ENCODE results near the gene RASGEF1C.

RASGEF1C gene

GRCh38 chr5:180143656-180144364 lies 65.2 kb downstream of the RASGEF1C start:
- DNase-seq: no peak
- TF ChIP-seq GATA1 (IDR thresholded peaks at IDR 0.05; ENCODE audit: low read depth, low read length) (no peak), POLR2A (IDR thresholded peaks at IDR 0.05; ENCODE audit: low read length) (no peak)

DNA sequence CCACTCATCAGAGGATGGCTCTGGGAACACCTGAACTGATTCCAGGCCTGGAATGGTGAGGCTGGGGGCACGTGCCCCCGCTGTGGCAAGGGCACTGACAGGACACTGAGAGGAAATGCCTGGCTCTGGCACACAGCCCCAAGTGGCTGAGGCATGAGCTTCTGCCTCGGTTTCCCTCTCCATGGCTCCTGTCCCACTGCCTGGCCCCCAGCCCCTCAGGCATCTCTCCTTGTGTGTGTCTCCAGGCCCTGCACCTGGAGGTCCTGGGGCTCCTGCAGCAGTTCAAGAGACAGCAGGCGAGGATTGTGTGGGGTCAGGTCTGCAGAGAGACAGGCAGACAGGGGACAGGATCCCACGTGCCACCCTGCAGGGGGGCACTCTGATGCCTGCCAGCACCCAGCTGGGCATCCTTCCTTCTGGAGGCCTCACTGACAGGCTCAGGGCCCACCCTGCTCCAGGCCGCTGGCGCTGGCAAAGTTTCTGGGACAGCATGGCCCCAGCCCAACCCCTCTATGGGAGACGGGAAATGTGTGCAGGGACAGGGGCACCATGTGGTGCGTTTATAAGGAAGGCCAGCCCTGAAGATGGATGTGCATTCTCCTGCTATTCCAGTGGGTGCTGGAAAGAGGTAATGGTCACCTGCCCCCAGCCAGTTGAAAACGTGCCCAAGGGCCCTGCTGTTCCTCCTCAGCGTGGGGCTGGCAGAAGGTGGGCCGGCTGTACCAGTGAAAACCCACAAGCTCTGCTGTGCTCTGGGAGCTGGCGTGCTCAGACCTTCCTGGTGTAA lies 66.0 kb downstream of the RASGEF1C start:
- TF ChIP-seq POLR2A (IDR thresholded peaks at IDR 0.05; ENCODE audit: low read length): no peak
- no peak for TF ChIP-seq GATA1 (IDR thresholded peaks at IDR 0.05; ENCODE audit: low read depth, low read length)
- no peak for DNase-seq

GRCh38 chr5:180142021-180142765 lies 66.8 kb downstream of the RASGEF1C start:
- DNase-seq: no peak
- TF ChIP-seq GATA1 (IDR thresholded peaks at IDR 0.05; ENCODE audit: low read depth, low read length): no peak
- no peak for TF ChIP-seq POLR2A (IDR thresholded peaks at IDR 0.05; ENCODE audit: low read length)

DNA sequence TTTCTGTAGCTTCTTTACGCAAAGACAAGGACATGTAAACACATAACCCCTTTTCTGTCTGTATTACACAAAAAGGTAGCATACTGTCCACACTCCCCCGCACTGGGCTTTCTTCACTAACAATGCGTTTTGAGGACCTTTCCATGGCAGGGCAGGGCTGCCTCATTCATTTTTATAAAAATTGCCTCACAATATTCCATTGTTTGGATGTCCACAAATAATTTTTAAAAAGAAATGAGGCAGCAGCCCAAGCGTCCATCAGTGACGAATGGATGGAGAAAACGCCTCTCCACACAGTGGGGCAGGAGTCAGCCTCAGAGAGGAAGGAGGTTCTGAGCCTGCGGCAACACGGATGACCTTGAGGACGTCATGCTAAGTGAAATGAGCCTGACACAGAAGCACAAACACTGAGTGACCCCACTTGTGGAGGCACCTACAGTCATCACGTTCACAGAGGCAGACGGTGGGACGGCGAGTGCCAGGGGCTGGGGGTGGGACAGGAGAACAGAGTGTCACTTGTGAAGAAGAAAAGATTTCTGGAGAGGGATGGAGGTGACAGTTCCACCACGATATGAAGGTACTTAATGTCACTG lies 67.8 kb downstream of the RASGEF1C start:
- DNase-seq: no peak

GRCh38 chr5:180140571-180140970 lies 68.4 kb downstream of the RASGEF1C start:
- TF ChIP-seq GATA1 (IDR thresholded peaks at IDR 0.05; ENCODE audit: low read depth, low read length): no peak
- no peak for TF ChIP-seq POLR2A (IDR thresholded peaks at IDR 0.05; ENCODE audit: low read length)
- no peak for DNase-seq

More for the DNA sequence above, 67.8 kb downstream of the RASGEF1C start:
- TF ChIP-seq POLR2A (IDR thresholded peaks at IDR 0.05; ENCODE audit: low read length) (no peak), GATA1 (IDR thresholded peaks at IDR 0.05; ENCODE audit: low read depth, low read length) (no peak)

- DNase-seq: no peak
- TF ChIP-seq POLR2A (IDR thresholded peaks at IDR 0.05; ENCODE audit: low read length): no peak
- TF ChIP-seq GATA1 (IDR thresholded peaks at IDR 0.05; ENCODE audit: low read depth, low read length): no peak
Observed at GRCh38 chr5:180140079-180140554, 68.9 kb downstream of the RASGEF1C start.

DNA sequence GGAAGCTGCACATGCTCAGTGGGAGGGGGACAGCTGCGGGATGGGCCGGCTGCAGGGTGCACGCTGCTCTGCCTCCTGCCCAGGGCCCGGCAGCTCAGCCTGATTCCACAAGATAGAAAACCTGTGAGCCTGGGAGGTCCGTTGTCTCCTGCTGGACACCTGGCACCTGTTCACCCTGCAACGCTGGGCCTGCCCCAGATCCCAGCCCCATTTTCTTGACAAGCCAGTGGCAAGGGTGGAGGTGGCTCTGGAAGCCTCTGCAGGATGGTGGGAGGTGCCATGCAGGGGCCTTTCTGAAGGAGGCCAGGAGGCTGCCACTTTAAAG lies 69.3 kb downstream of the RASGEF1C start:
- TF ChIP-seq GATA1 (IDR thresholded peaks at IDR 0.05; ENCODE audit: low read depth, low read length) (no peak), POLR2A (IDR thresholded peaks at IDR 0.05; ENCODE audit: low read length) (no peak)

GRCh38 chr5:180138976-180139730 lies 69.9 kb downstream of the RASGEF1C start:
- no peak for TF ChIP-seq GATA1 (IDR thresholded peaks at IDR 0.05; ENCODE audit: low read depth, low read length)
- TF ChIP-seq POLR2A (IDR thresholded peaks at IDR 0.05; ENCODE audit: low read length): no peak
- no peak for DNase-seq

More for the DNA sequence above, 69.3 kb downstream of the RASGEF1C start:
- DNase-seq: no peak

- no peak for TF ChIP-seq GATA1 (IDR thresholded peaks at IDR 0.05; ENCODE audit: low read depth, low read length)
- no peak for TF ChIP-seq POLR2A (IDR thresholded peaks at IDR 0.05; ENCODE audit: low read length)
- no peak for DNase-seq
Observed at GRCh38 chr5:180138214-180138975, 70.6 kb downstream of the RASGEF1C start.

DNA sequence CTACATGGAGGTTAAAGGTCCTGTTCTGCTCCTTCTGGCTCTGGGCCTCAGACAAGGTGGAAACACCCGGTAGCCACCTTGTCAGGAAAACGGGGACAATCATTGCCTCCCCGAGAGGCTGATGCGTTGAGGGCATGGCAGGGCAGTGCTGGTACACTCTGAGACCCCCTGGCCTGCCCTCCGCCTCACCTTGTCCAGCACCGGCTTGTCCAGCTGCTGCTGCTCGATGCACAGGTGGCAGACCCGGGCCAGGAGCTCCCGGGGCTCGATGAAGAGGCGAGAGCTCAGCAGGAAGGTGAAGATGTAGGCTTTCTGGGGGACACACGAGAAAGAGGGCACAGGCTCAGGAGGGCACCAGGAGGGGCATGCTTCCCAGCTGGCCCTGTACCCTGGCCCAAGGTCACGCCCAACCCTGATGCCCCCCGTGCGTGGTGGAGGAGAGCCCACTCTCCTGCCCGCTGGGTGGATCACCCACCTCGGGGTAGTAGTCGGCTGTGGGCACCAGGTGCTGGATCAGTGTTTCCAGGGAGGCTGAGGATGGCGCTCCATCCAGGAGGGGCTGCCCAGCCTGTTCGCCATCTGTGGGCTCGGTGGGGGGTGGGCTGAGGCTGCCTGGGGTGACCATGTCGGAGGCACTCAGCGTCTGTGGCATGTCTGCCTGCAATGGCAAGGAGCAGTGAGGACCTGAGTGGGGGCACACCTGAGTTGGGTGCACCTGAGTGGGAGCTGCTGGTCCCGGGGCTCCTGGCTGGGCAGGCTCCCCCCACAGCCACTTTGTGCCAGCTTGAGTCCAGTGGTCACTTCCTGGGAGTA lies 71.4 kb downstream of the RASGEF1C start:
- DNase-seq: no peak

GRCh38 chr5:180136630-180137381 lies 72.2 kb downstream of the RASGEF1C start:
- TF ChIP-seq GATA1 (IDR thresholded peaks at IDR 0.05; ENCODE audit: low read depth, low read length): no peak
- DNase-seq: no peak

More for the DNA sequence above, 71.4 kb downstream of the RASGEF1C start:
- TF ChIP-seq GATA1 (IDR thresholded peaks at IDR 0.05; ENCODE audit: low read depth, low read length) (no peak), POLR2A (IDR thresholded peaks at IDR 0.05; ENCODE audit: low read length) (no peak)

Data from erythroblast (primary cell).